DOHH2 (cell line): Measurements from ENCODE around the gene FLNB.

Experiments used
- H3F3A ChIP-seq: fragments of 200-600 bp; sonication (generic), shearing (Covaris generic); 2 replicates; pipeline ENCODE4 v1.6.0; 2016; ENCODE audit warnings: antibody characterized with exemption, mild to moderate bottlenecking; ENCODE audit not compliant: control insufficient read depth, insufficient read depth
- H3K27ac ChIP-seq: fragments of 200-600 bp; sonication (generic); 2 replicates; pipeline ENCODE4 v1.5.1; 2014; ENCODE audit warnings: low read depth, mild to moderate bottlenecking, low read length, moderate library complexity
- H3K27me3 ChIP-seq: fragments of 200-600 bp; sonication (generic); 2 replicates; pipeline ENCODE4 v1.6.1; 2014; ENCODE audit warnings: mild to moderate bottlenecking, low read length, mixed read lengths; ENCODE audit not compliant: control insufficient read depth
- H3K36me3 ChIP-seq: fragments of 200-600 bp; sonication (generic); 2 replicates; pipeline ENCODE4 v1.6.1; 2014; ENCODE audit warnings: mild to moderate bottlenecking, low read length, moderate library complexity, mixed read lengths; ENCODE audit not compliant: control insufficient read depth
- H3K4me1 ChIP-seq: fragments of 200-600 bp; sonication (generic); 2 replicates; pipeline ENCODE4 v1.6.1; 2014; ENCODE audit warnings: mild to moderate bottlenecking, low read length, mixed read lengths; ENCODE audit not compliant: control insufficient read depth
- H3K4me2 ChIP-seq: fragments of 200-600 bp; sonication (generic); 2 replicates; pipeline ENCODE4 v1.6.0; 2014; ENCODE audit warnings: mild to moderate bottlenecking, low read length, moderate library complexity
- H3K4me3 ChIP-seq: fragments of 200-600 bp; sonication (generic); 2 replicates; pipeline ENCODE4 v1.5.1; 2014; ENCODE audit warnings: mild to moderate bottlenecking, low read length, mixed read lengths
- H3K79me2 ChIP-seq: fragments of 200-600 bp; sonication (generic); 2 replicates; pipeline ENCODE4 v1.6.1; 2014; ENCODE audit warnings: mild to moderate bottlenecking, low read length, mixed read lengths; ENCODE audit not compliant: control insufficient read depth
- H3K9me2 ChIP-seq: fragments of 200-600 bp; sonication (generic); replicated peaks from 2 replicates; pipeline ENCODE4 v1.6.1; 2014; ENCODE audit warnings: mild to moderate bottlenecking, low read length, mixed read lengths; ENCODE audit not compliant: control insufficient read depth
- H3K9me3 ChIP-seq: fragments of 200-600 bp; sonication (generic); 2 replicates; pipeline ENCODE4 v1.6.1; 2014; ENCODE audit warnings: antibody characterized with exemption, low read length, mixed read lengths; ENCODE audit not compliant: control insufficient read depth, insufficient read depth
- H4K20me1 ChIP-seq: fragments of 200-600 bp; sonication (generic); 2 replicates; pipeline ENCODE4 v1.6.0; 2014; ENCODE audit warnings: low read depth, mild to moderate bottlenecking, antibody characterized with exemption, low read length, moderate library complexity; ENCODE audit not compliant: control insufficient read depth, insufficient read depth
- EZH2phosphoT487 ChIP-seq: fragments of 200-600 bp; sonication (generic); IDR thresholded peaks from 2 replicates; pipeline ENCODE4 v1.6.1; 2017; ENCODE audit warnings: borderline replicate concordance, mild to moderate bottlenecking, antibody characterized with exemption, low read length, moderate library complexity, mixed read lengths
- TF ChIP-seq, protein P1 (sequence below): fragments of 200-600 bp; sonication (generic); IDR thresholded peaks from one replicate; pipeline ENCODE4 v1.5.1; 2014; ENCODE audit warnings: antibody characterized with exemption, mild to moderate bottlenecking, low read depth, low read length; ENCODE audit not compliant: poor library complexity, severe bottlenecking

FLNB gene

GRCh38 chr3:58124387-58124786 is 116.2 kb downstream of the FLNB start:
- Histone ChIP-seq H3K36me3 (0 out of 2 replicates have a peak, but pooled peaks cover 5% of the 10 kb centered on the region), H3K4me2 (no peak overlapping the region), H3K4me1 (no peaks in the 10 kb centered on the region), H4K20me1 (no peaks in the 10 kb centered on the region), H3K9me2 (no peaks in the 10 kb centered on the region), H3K27ac (no peak overlapping the region), H3K9me3 (no peaks in the 10 kb centered on the region), H3F3A (no peaks in the 10 kb centered on the region), H3K27me3 (no peaks in the 10 kb centered on the region), H3K79me2 (no peaks in the 10 kb centered on the region), H3K4me3 (no peak overlapping the region)
- no peak for TF ChIP-seq EZH2phosphoT487
- TF ChIP-seq, protein P1, sequence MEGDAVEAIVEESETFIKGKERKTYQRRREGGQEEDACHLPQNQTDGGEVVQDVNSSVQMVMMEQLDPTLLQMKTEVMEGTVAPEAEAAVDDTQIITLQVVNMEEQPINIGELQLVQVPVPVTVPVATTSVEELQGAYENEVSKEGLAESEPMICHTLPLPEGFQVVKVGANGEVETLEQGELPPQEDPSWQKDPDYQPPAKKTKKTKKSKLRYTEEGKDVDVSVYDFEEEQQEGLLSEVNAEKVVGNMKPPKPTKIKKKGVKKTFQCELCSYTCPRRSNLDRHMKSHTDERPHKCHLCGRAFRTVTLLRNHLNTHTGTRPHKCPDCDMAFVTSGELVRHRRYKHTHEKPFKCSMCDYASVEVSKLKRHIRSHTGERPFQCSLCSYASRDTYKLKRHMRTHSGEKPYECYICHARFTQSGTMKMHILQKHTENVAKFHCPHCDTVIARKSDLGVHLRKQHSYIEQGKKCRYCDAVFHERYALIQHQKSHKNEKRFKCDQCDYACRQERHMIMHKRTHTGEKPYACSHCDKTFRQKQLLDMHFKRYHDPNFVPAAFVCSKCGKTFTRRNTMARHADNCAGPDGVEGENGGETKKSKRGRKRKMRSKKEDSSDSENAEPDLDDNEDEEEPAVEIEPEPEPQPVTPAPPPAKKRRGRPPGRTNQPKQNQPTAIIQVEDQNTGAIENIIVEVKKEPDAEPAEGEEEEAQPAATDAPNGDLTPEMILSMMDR = no peak

GRCh38 chr3:58129041-58129770 is 121.0 kb downstream of the FLNB start:
- Histone ChIP-seq H4K20me1 (no peaks in the 10 kb centered on the region), H3K4me1 (no peaks in the 10 kb centered on the region), H3K36me3 (0 out of 2 replicates have a peak, but pooled peaks cover 5% of the 10 kb centered on the region), H3K79me2 (no peaks in the 10 kb centered on the region), H3F3A (no peaks in the 10 kb centered on the region), H3K4me2 (no peak overlapping the region), H3K4me3 (no peak overlapping the region), H3K9me3 (no peaks in the 10 kb centered on the region), H3K27ac (no peak overlapping the region), H3K9me2 (no peaks in the 10 kb centered on the region), H3K27me3 (no peaks in the 10 kb centered on the region)
- TF ChIP-seq, protein P1 = no peak
- TF ChIP-seq EZH2phosphoT487 = no peak

DNA sequence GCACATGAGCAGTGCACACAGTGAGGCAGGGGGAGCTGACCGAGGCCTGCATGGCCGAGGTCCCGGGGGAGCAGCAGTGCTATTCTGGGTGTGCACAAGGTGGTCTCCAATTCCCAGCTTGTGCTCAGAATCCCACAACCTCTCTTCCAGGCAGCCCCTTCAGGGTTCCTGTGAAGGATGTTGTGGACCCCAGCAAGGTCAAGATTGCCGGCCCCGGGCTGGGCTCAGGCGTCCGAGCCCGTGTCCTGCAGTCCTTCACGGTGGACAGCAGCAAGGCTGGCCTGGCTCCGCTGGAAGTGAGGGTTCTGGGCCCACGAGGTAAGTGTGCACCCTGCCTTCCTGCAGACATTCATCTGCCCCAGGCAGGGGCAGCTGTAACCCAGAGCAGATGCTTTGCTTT is 122.4 kb downstream of the FLNB start:
- H4K20me1 ChIP-seq = no peaks in the 10 kb centered on the region
- no peak for TF ChIP-seq EZH2phosphoT487
- TF ChIP-seq, protein P1 = no peak
- H3K27me3 ChIP-seq = no peaks in the 10 kb centered on the region
- H3F3A ChIP-seq = no peaks in the 10 kb centered on the region
- no peak overlapping the region for H3K4me2 ChIP-seq
- H3K36me3 ChIP-seq = 0 out of 2 replicates have a peak, but pooled peaks cover 3% of the 10 kb centered on the region
- H3K9me3 ChIP-seq = no peaks in the 10 kb centered on the region
- no peaks in the 10 kb centered on the region for H3K4me1 ChIP-seq
- H3K79me2 ChIP-seq = no peaks in the 10 kb centered on the region
- H3K9me2 ChIP-seq = no peaks in the 10 kb centered on the region
- no peak overlapping the region for H3K27ac ChIP-seq
- no peak overlapping the region for H3K4me3 ChIP-seq
